Heart right ventricle (tissue), 16 donors: ENCODE measurements around the gene DDA1. TPM values are rescaled to one million over a fixed set of nuclear protein-coding genes. Genes with fewer than 3 reads are reported as not detected.

Experiments
- ATAC-seq, 8 donors: fragments of 200-7000 bp; cut with Tn5 transposase; one replicate each; pipeline ENCODE4 v1.9.1; 2020; ENCODE audit warnings: mild to moderate bottlenecking in 8 of 8, moderate library complexity in 8 of 8, moderate number of reproducible peaks in 1 of 8
- DNase-seq, 2 donors: peaks; one replicate each; pipeline ENCODE4 v3.0.0-alpha.2; 2020
- H3K27ac ChIP-seq, 10 donors: fragments of 200-600 bp; sonication (generic) in 2 of 10; one replicate each; pipeline versions ENCODE4 v1.5.0 to v1.8.0; 2020 to 2022; ENCODE audit warnings: mild to moderate bottlenecking in 3 of 10
- H3K27me3 ChIP-seq, 7 donors: fragments of 200-600 bp; one replicate each; pipeline ENCODE4 v1.8.0; 2021 to 2022; ENCODE audit warnings: mild to moderate bottlenecking in 2 of 7
- H3K36me3 ChIP-seq, 9 donors: fragments of 200-600 bp; sonication (generic) in 1 of 9; one replicate each; pipeline versions ENCODE4 v1.5.0 to v1.8.0; 2020 to 2022; ENCODE audit warnings: mild to moderate bottlenecking in 2 of 9
- H3K4me1 ChIP-seq, 9 donors: fragments of 200-600 bp; sonication (generic) in 1 of 9; one replicate each; pipeline versions ENCODE4 v1.5.0 to v1.8.0; 2020 to 2022; ENCODE audit warnings: mild to moderate bottlenecking in 4 of 9
- H3K4me3 ChIP-seq, 10 donors: fragments of 200-600 bp; sonication (generic) in 2 of 10; one replicate each; pipeline versions ENCODE4 v1.5.0 to v1.8.0; 2020 to 2022; ENCODE audit warnings: mild to moderate bottlenecking in 7 of 10, moderate library complexity in 2 of 10
- H3K9me3 ChIP-seq, 11 donors: fragments of 200-600 bp in 10 of 11; sonication (generic) in 2 of 11; one replicate each; pipeline versions ENCODE4 v1.5.0 to v1.8.0; 2013 to 2022; ENCODE audit warnings: mild to moderate bottlenecking in 2 of 11, control low read depth in 1 of 11, moderate library complexity in 1 of 11
- CTCF ChIP-seq, 9 donors: fragments of 200-600 bp; sonication (generic) in 2 of 9; IDR thresholded peaks; one replicate each; pipeline versions ENCODE4 v1.5.0 to v1.8.0; 2021 to 2022; ENCODE audit warnings: antibody characterized with exemption in 9 of 9, mild to moderate bottlenecking in 5 of 9, moderate library complexity in 1 of 9
- WGBS, 2 donors: extraction: QIAGEN DNeasy Blood & Tissue Kit; methylation state at CpG; one replicate each; pipeline ENCODE4 v1.1.7; 2013; ENCODE audit warnings: inconsistent platforms in 1 of 2; 5-methylcytosine and 5-hydroxymethylcytosine counted together
- intact Hi-C, 10 donors: fragments of 100-400 bp; cut with DNase I; formaldehyde crosslinking; loops; one replicate each; pipeline versions ENCODE4 v1.11.1 to v1.14.2; 2022
- long read RNA-seq, 3 donors: library from polyadenylated mRNA; unstranded; transcript quantifications; one replicate each; pipeline ENCODE4 v2.0.0, GENCODE V29; 2020 to 2021
- polyA plus RNA-seq, 2 donors: library from polyadenylated mRNA; stranded (reverse); fragments of 200-250 nt; gene quantifications; one replicate each; pipeline ENCODE4 v1.2.3, GENCODE V29; 2013
- total RNA-seq, 10 donors: library from RNA; stranded (reverse); fragmentation: NEBNext Ultra II Directional in 3 of 10; extraction: Animal tissue kit (Norgen Biotek cat#: 25700) in 3 of 10; gene quantifications; one replicate each; pipeline versions ENCODE4 v1.2.1 to v1.2.4, GENCODE V29; 2021 to 2023
- donor health status: Arrhythmogenic right ventricular cardiomyopathy.
- donor health status: ischemic (EF 13 %, LVEDD 7.1; RV severe dilation, severe dysfunction).
- donor health status: healthy with polysubstance abuse.
- donor health status: DM: no; HTN: yes; CAD: no.
- donor health status: DM: no; HTN: no; CAD: no.
- donor health status: ischemic (EF 25% LVEDD 6.9; RV normal size, moderate dysfunction).
- donor health status: ischemic (EF 25% LVEDD 5.7; RV mildly dilated, moderate dysfunction).
- donor health status: healthy.
- donor health status: DM: yes; HTN: yes; CAD: no.
- donor health status: Ischemic cardiomyopathy.
- donor health status: ischemic (EF 35%, LVEDD 5.7; RV mildly dilated, moderate dysfunction).
- donor health status: nonischemic (EF 11% LVEDD 7.7; RV severe dilation, severe dysfunction).
- donor health status: DM: yes; HTN: yes; CAD: no.
- donor health status: PGD.
- donor health status: ischemic (EF 29% LVEDD 5.4; RV normal size, mild dysfunction).
- donor health status: nonischemic (EF 23%, LVEDD 6.1; RV moderate dilation, normal function).

Gene DDA1
- total RNA-seq (10 to 100 TPM; 24.0 to 39.7 (median 34.7) TPM), polyA plus RNA-seq (10 to 100 TPM; 20.4 to 85.7 TPM)
- long read RNA-seq, donor 1, full-length matches to known transcripts, result 11 of 28 reads
- long read RNA-seq, donor 1, partial matches to known transcripts, result 0 of 28 reads
- long read RNA-seq, donor 1, other reads (novel, unspliced or antisense), result 17 of 28 reads
- long read RNA-seq, donor 2, full-length matches to known transcripts, result 20 of 37 reads
- long read RNA-seq, donor 2, partial matches to known transcripts, result 1 of 37 reads
- long read RNA-seq, donor 2, other reads (novel, unspliced or antisense), result 16 of 37 reads
- long read RNA-seq, donor 3, full-length matches to known transcripts, result 5 of 18 reads
- long read RNA-seq, donor 3, partial matches to known transcripts, result 13 of 18 reads
- long read RNA-seq, donor 3, other reads (novel, unspliced or antisense), result 0 of 18 reads

- ATAC-seq (peak; percentile 85 to 93 (median 92)), DNase-seq (peak; percentile 97 to 100)
- no peak for TF ChIP-seq CTCF (IDR thresholded peaks at IDR 0.05)
- Histone ChIP-seq H3K27me3 (no peaks in the 10 kb centered on the region), H3K9me3 (no peaks in the 10 kb centered on the region), H3K4me3 (peak within 1 kb of the TSS; percentile 82 to 97 (median 89)), H3K4me1 (peaks cover 8 to 65% (median 51%) of the 10 kb centered on the region in 9 donors), H3K27ac (peak within 1 kb of the TSS in 9 of 10 donors; percentile 71 to 89 (median 80)), H3K36me3 (peaks cover 0 to 20% (median 5%) of the 10 kb centered on the region in 9 donors)
- 0% methylated on average over 46 of the region's 46 CpGs for WGBS, 2 donors
- intact Hi-C loops, result loop anchor here in 1 of 10 donors (5.0 kb wide), 1 partner anchor 158 kb away; no protein-coding TSS in a partner anchor
These were observed at the start of gene DDA1 for GRCh38 chr19:17309198-17309964. TSS of gene DDA1 (plus strand) at chr19:17309563. CDS start at chr19:17309655, 92 bp downstream.

DNA sequence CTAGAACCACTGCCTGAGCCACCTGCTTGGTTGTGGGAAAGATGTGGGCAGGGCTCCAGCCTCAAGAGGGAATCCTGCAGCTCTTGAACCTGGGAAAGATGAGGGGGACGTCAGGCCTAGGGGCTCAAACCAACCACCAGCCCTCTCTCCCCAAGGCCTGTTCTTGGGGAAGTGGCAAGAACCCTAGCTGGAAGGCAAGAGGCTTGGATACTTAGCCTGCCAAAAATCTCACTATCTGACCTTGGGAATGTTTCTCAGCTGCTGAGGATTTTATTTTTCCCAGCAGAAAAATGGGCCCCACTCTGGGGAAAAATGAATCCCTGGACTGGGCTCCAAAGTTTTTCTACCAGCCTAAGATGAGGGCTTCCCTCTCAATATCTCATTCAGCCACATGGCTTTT is 49.4 kb upstream of the DDA1 start:
- 29 to 64% methylated on average over 1 of the region's 1 CpG for WGBS, 2 donors
- no peak for TF ChIP-seq CTCF (IDR thresholded peaks at IDR 0.05)
- Histone ChIP-seq H3K27me3 (no peaks in the 10 kb centered on the region), H3K4me3 (no peak overlapping the region), H3K4me1 (peaks cover 0 to 24% (median 4%) of the 10 kb centered on the region in 9 donors), H3K27ac (no peak overlapping the region), H3K36me3 (peaks cover 0 to 48% (median 0%) of the 10 kb centered on the region in 9 donors), H3K9me3 (peaks cover 0 to 16% (median 6%) of the 10 kb centered on the region in 11 donors)
- DNase-seq (no peak), ATAC-seq (no peak)
- intact Hi-C loops, result loop anchor here in 1 of 10 donors (2.0 kb wide), 1 partner anchor 23 kb away; no protein-coding TSS in a partner anchor

- DNase-seq, result peak; percentile 77 to 86
- Histone ChIP-seq H3K27me3 (no peaks in the 10 kb centered on the region), H3K27ac (no peak overlapping the region), H3K36me3 (peaks cover 0 to 38% (median 0%) of the 10 kb centered on the region in 9 donors), H3K4me3 (peak overlapping the region in 2 of 10 donors; percentile 11 to 63), H3K9me3 (peaks cover 0 to 16% (median 6%) of the 10 kb centered on the region in 11 donors), H3K4me1 (peaks cover 0 to 34% (median 5%) of the 10 kb centered on the region in 9 donors)
- WGBS, 2 donors, result 24 to 26% methylated on average over 15 of the region's 15 CpGs
- peak; percentile 67 to 86 (median 80) for ATAC-seq
- peak; percentile 82 to 96 (median 87) for TF ChIP-seq CTCF (IDR thresholded peaks at IDR 0.05)
- intact Hi-C loops, result loop anchor here in 1 of 10 donors (2.0 kb wide), 1 partner anchor 22 kb away; no protein-coding TSS in a partner anchor
These were observed 48.5 kb upstream of the DDA1 start for GRCh38 chr19:17260842-17261325.

- H3K4me1 ChIP-seq, result peaks cover 0 to 44% (median 10%) of the 10 kb centered on the region in 9 donors
- 50 to 55% methylated on average over 16 of the region's 16 CpGs for WGBS, 2 donors
- H3K9me3 ChIP-seq, result peaks cover 0 to 16% (median 6%) of the 10 kb centered on the region in 11 donors
- DNase-seq, result no peak
- no peaks in the 10 kb centered on the region for H3K27me3 ChIP-seq
- peak overlapping the region in 6 of 10 donors; percentile 4 to 95 (median 64) for H3K27ac ChIP-seq
- H3K36me3 ChIP-seq, result peaks cover 0 to 28% (median 0%) of the 10 kb centered on the region in 9 donors
- intact Hi-C loops, result no loop called here
- H3K4me3 ChIP-seq, result peak overlapping the region in 9 of 10 donors; percentile 47 to 71 (median 61)
- TF ChIP-seq CTCF (IDR thresholded peaks at IDR 0.05), result no peak
- ATAC-seq, result no peak
These were observed 46.8 kb upstream of the DDA1 start for GRCh38 chr19:17262557-17262956.
